Amygdala (tissue), 56 donors: ENCODE data around the gene SHROOM3.

ENCODE experiments used
- DNase-seq, 56 donors: peaks; one replicate each; lab custom pipeline; 2025; lab: John Stamatoyannopoulos, UW

SHROOM3 gene

DNA sequence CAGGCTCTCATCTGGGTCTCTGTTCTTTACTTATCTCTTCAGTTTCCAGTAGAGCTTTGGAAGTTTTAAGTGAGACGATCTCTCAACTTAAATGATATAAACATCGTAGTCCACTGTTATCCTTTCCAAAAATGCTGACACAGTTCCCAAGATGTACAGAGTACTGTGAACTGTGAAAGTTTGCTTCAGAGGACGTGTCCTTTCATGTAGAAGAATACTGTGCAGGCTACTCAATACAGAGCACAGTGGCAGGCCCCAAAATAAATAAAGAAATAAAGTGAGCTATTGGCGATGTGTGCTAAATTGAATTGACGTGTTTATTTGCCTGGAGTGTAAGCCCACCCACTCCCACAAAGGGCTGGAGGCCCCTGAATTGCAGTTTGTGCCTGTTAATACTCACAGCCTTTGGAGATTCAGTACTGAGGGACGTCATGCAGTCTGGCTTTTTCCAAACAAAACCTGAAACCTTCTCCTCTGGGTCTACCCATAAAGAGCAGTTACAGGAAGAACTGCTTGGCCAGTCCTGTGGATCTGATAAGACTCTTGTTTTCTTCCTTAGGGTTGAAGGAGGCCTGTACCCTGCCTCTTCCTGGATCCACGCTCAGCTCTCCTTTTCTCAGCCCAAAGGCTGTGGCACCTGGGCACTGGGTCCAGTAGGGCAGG, 396.8 kb downstream of the SHROOM3 start:
- no peak for DNase-seq
